Muscle layer of duodenum (tissue), 2 donors: ENCODE data around the gene NDST3.
A peak's percentile ranks its signal among the peaks of the same experiment; 100 is the strongest.

ENCODE experiments used
- H3K27ac ChIP-seq: one replicate; pipeline ENCODE4 v1.7.0; 2013; ENCODE audit warnings: mild to moderate bottlenecking, low read length
- H3K27me3 ChIP-seq: one replicate; pipeline ENCODE4 v1.7.0; 2013; ENCODE audit warnings: low read depth, mild to moderate bottlenecking, control low read depth, low read length
- H3K36me3 ChIP-seq, 2 donors: one replicate each; pipeline ENCODE4 v1.7.0; 2013; ENCODE audit warnings: low read length in 2 of 2, control low read depth in 1 of 2, mild to moderate bottlenecking in 1 of 2; ENCODE audit not compliant: insufficient read depth in 2 of 2, control insufficient read depth in 1 of 2
- H3K4me1 ChIP-seq, 2 donors: one replicate each; pipeline ENCODE4 v1.7.0; 2013; ENCODE audit warnings: low read length in 2 of 2, mild to moderate bottlenecking in 2 of 2, control low read depth in 1 of 2, moderate library complexity in 1 of 2; ENCODE audit not compliant: insufficient read depth in 2 of 2, control insufficient read depth in 1 of 2
- H3K4me3 ChIP-seq, 2 donors: one replicate each; pipeline ENCODE4 v1.7.0; 2013; ENCODE audit warnings: low read length in 2 of 2, low read depth in 1 of 2, mild to moderate bottlenecking in 1 of 2
- H3K9me3 ChIP-seq, 2 donors: one replicate each; pipeline ENCODE4 v1.7.0; 2013; ENCODE audit warnings: low read length in 2 of 2, control low read depth in 1 of 2, mild to moderate bottlenecking in 1 of 2; ENCODE audit not compliant: control insufficient read depth in 1 of 2
- donor health status: healthy.

The NDST3 gene

GRCh38 chr4:118276580-118276979, 242.3 kb downstream of the NDST3 start:
- no peaks in the 10 kb centered on the region for H3K36me3 ChIP-seq
- no peaks in the 10 kb centered on the region for H3K9me3 ChIP-seq
- no peak overlapping the region for H3K4me3 ChIP-seq
- peaks cover 10 to 16% of the 10 kb centered on the region in 2 donors for H3K4me1 ChIP-seq
- no peaks in the 10 kb centered on the region for H3K27me3 ChIP-seq
- H3K27ac ChIP-seq: no peak overlapping the region

- Histone ChIP-seq H3K36me3 (no peaks in the 10 kb centered on the region), H3K4me3 (no peak overlapping the region), H3K4me1 (peaks cover 10 to 16% of the 10 kb centered on the region in 2 donors), H3K27me3 (no peaks in the 10 kb centered on the region), H3K9me3 (no peaks in the 10 kb centered on the region), H3K27ac (no peak overlapping the region)
These were observed 243.0 kb downstream of the NDST3 start for GRCh38 chr4:118277243-118277642.

- Histone ChIP-seq H3K27me3 (no peaks in the 10 kb centered on the region), H3K36me3 (no peaks in the 10 kb centered on the region), H3K9me3 (no peaks in the 10 kb centered on the region), H3K27ac (peak overlapping the region; percentile 97), H3K4me3 (peak overlapping the region; percentile 68 to 96), H3K4me1 (peaks cover 10 to 16% of the 10 kb centered on the region in 2 donors)
These were observed 244.4 kb downstream of the NDST3 start for GRCh38 chr4:118278473-118279274.

GRCh38 chr4:118279328-118279727, 245.0 kb downstream of the NDST3 start:
- H3K27ac ChIP-seq: peak overlapping the region; percentile 97
- H3K36me3 ChIP-seq: no peaks in the 10 kb centered on the region
- H3K27me3 ChIP-seq: no peaks in the 10 kb centered on the region
- H3K4me3 ChIP-seq: peak overlapping the region; percentile 68 to 96
- H3K4me1 ChIP-seq: peaks cover 10 to 16% of the 10 kb centered on the region in 2 donors
- H3K9me3 ChIP-seq: no peaks in the 10 kb centered on the region

GRCh38 chr4:118279920-118280432, 245.7 kb downstream of the NDST3 start:
- Histone ChIP-seq H3K4me3 (peak overlapping the region; percentile 68 to 96), H3K4me1 (peaks cover 10 to 16% of the 10 kb centered on the region in 2 donors), H3K36me3 (no peaks in the 10 kb centered on the region), H3K27me3 (no peaks in the 10 kb centered on the region), H3K27ac (peak overlapping the region; percentile 97), H3K9me3 (no peaks in the 10 kb centered on the region)

- Histone ChIP-seq H3K27me3 (no peaks in the 10 kb centered on the region), H3K9me3 (no peaks in the 10 kb centered on the region), H3K27ac (peak overlapping the region; percentile 10), H3K4me1 (peaks cover 10 to 16% of the 10 kb centered on the region in 2 donors), H3K4me3 (peak overlapping the region; percentile 5 to 68), H3K36me3 (no peaks in the 10 kb centered on the region)
These were observed 246.4 kb downstream of the NDST3 start for GRCh38 chr4:118280501-118281218.

GRCh38 chr4:118281611-118282442, 247.5 kb downstream of the NDST3 start:
- Histone ChIP-seq H3K9me3 (no peaks in the 10 kb centered on the region), H3K4me1 (peaks cover 10 to 16% of the 10 kb centered on the region in 2 donors), H3K27me3 (no peaks in the 10 kb centered on the region), H3K4me3 (no peak overlapping the region), H3K27ac (peak overlapping the region; percentile 10), H3K36me3 (no peaks in the 10 kb centered on the region)

- Histone ChIP-seq H3K27ac (no peak overlapping the region), H3K4me3 (no peak overlapping the region), H3K4me1 (peaks cover 10 to 16% of the 10 kb centered on the region in 2 donors), H3K36me3 (no peaks in the 10 kb centered on the region), H3K9me3 (no peaks in the 10 kb centered on the region), H3K27me3 (no peaks in the 10 kb centered on the region)
These were observed 248.4 kb downstream of the NDST3 start for GRCh38 chr4:118282692-118283091.

- H3K27ac ChIP-seq: no peak overlapping the region
- peaks cover 10 to 16% of the 10 kb centered on the region in 2 donors for H3K4me1 ChIP-seq
- H3K27me3 ChIP-seq: no peaks in the 10 kb centered on the region
- H3K9me3 ChIP-seq: no peaks in the 10 kb centered on the region
- no peak overlapping the region for H3K4me3 ChIP-seq
- no peaks in the 10 kb centered on the region for H3K36me3 ChIP-seq
These were observed 249.9 kb downstream of the NDST3 start for GRCh38 chr4:118284169-118284568.

- no peaks in the 10 kb centered on the region for H3K36me3 ChIP-seq
- no peak overlapping the region for H3K4me3 ChIP-seq
- H3K9me3 ChIP-seq: no peaks in the 10 kb centered on the region
- H3K27ac ChIP-seq: no peak overlapping the region
- H3K27me3 ChIP-seq: no peaks in the 10 kb centered on the region
- H3K4me1 ChIP-seq: peaks cover 4 to 5% of the 10 kb centered on the region in 2 donors
These were observed 251.6 kb downstream of the NDST3 start for GRCh38 chr4:118285931-118286330.

GRCh38 chr4:118286685-118287084, 252.4 kb downstream of the NDST3 start:
- Histone ChIP-seq H3K4me3 (no peak overlapping the region), H3K36me3 (no peaks in the 10 kb centered on the region), H3K27me3 (no peaks in the 10 kb centered on the region), H3K4me1 (no peaks in the 10 kb centered on the region), H3K27ac (no peak overlapping the region), H3K9me3 (no peaks in the 10 kb centered on the region)
